Gastroesophageal sphincter (tissue), 3 donors: ENCODE measurements around the gene GAPVD1.

ENCODE experiments used
- POLR2A ChIP-seq, 2 donors: fragments of 450-650 bp; IDR thresholded peaks; one replicate each; pipeline ENCODE4 v1.6.1; 2017; ENCODE audit warnings: antibody characterized with exemption in 2 of 2, mild to moderate bottlenecking in 2 of 2, moderate library complexity in 1 of 2
- TF ChIP-seq, protein P1 (sequence below), 4 experiments: fragments of 200-600 bp in 2 of 4; fragments of 450-650 bp in 2 of 4; sonication (generic) in 1 of 4; IDR thresholded peaks; one replicate each; pipeline ENCODE4 v1.5.1; 2017 to 2019; ENCODE audit warnings: antibody characterized with exemption in 4 of 4, mild to moderate bottlenecking in 2 of 4, moderate library complexity in 2 of 4

DNA sequence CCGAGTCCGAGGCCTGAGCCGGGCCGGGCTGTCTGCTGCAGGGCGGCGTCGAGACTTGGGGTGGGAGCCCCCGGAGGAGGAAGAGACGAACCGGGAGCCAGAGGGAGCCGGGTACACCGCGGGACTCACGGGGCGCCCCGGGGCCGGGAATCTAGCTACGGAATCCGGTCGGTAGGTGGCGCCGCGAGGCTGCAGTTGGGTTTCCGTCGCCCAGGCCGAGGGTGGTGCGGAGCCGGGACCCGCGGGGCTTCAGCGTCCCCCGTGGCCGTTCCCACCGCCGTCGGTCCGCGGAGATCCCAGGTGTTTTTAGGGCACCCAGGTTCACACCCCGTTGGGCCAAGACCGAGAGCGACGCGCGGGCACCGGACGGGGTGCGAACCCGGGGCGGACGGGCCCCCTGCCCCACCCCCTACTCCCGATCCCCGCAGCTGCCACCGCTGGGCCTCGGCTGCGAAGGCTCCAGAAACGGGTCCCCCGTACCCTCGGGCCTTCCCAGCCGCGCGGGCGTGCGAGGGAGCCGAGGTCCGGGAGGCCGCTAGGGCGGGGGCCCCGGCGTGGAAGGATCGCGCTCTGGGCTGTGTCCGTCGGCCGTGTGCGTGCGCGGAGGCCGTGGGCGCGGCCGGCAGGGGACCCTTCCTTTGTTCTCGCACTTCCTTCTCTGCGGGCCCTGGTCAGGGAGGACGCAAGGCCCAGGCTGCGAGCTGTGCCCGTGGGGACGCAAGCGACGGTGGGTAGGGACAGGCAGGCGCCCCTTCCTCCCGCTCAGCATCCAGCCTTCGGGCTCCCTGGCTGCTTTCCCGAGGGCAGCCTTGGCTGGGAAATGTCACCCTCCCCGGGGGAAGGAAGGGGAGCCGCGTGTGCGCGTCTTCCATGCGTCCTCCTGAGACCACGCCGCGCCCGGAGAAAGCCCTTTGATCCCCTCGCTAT, 146.6 kb downstream of the GAPVD1 start:
- TF ChIP-seq, protein P1, sequence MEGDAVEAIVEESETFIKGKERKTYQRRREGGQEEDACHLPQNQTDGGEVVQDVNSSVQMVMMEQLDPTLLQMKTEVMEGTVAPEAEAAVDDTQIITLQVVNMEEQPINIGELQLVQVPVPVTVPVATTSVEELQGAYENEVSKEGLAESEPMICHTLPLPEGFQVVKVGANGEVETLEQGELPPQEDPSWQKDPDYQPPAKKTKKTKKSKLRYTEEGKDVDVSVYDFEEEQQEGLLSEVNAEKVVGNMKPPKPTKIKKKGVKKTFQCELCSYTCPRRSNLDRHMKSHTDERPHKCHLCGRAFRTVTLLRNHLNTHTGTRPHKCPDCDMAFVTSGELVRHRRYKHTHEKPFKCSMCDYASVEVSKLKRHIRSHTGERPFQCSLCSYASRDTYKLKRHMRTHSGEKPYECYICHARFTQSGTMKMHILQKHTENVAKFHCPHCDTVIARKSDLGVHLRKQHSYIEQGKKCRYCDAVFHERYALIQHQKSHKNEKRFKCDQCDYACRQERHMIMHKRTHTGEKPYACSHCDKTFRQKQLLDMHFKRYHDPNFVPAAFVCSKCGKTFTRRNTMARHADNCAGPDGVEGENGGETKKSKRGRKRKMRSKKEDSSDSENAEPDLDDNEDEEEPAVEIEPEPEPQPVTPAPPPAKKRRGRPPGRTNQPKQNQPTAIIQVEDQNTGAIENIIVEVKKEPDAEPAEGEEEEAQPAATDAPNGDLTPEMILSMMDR (IDR thresholded peaks at IDR 0.05), result peak in 3 of 4 experiments; percentile 88 to 91 (median 91)
- TF ChIP-seq POLR2A (IDR thresholded peaks at IDR 0.05), result no peak
